ENCODE results near the gene CNIH3.

The CNIH3 gene

DNA sequence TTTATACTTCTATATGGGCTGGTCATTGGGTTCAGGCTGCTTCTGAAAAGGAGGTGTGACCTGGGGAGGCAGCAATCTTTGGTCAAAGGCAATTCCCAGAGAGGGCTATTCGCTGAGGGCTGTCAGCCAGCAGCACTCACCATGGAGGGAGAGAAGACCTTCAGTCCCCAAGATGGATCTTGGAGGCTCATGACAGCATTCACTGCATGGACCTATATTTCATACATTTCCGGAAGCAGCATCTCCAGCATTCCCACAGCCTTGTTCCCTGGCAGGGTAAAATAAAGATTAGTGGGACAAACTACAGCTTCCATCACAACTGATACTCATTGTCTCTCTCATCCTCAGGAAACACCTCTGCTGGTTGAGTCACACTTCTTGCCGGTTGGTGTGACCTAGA, 146.6 kb downstream of the CNIH3 start:
- no peak for DNase-seq (ENCODE audit: low spot score in 2 of 2)
- no peak overlapping the region for H3K4me3 Mint-ChIP-seq
- H3K9me3 Mint-ChIP-seq, result peaks cover 3% of the 10 kb centered on the region
- H3K36me3 Mint-ChIP-seq, result no peaks in the 10 kb centered on the region
- no peak overlapping the region for H3K27ac Mint-ChIP-seq
- H3K4me1 Mint-ChIP-seq, result no peaks in the 10 kb centered on the region
- ATAC-seq, result no peak

DNA sequence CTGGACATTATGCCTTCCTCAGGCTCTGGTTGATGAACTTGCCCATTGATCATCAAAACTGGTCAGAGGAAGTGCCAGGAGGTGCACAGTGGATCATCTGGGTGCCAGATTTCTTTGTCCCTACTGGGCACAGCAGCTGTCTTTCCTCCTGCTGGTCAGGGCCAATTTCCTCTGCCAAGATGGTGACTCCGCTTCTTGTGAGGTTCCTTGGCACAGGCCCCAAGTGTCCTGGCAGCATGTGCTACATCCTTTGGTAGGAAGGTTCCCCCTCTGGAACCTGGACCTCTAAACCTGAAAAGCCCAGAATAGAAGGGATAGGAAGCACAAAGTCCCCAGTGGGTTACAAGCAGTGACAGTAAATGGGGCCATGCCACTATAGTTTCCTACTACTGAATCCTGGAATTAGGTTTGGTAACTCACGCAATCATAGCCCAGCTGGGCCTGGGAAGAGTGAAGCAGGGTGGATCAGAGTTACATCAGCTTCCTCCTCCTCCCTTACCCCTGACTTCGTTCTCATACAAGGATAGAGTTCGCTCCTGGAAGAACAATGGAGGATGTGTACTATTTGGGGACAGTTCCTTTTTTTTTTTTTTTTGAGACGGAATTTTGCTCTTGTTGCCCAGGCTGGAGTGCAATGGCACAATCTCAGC, 147.1 kb downstream of the CNIH3 start:
- no peak overlapping the region for H3K27ac Mint-ChIP-seq
- ATAC-seq, result no peak
- no peaks in the 10 kb centered on the region for H3K4me1 Mint-ChIP-seq
- H3K9me3 Mint-ChIP-seq, result peaks cover 3% of the 10 kb centered on the region
- H3K4me3 Mint-ChIP-seq, result no peak overlapping the region
- no peak for DNase-seq (ENCODE audit: low spot score in 2 of 2)
- H3K36me3 Mint-ChIP-seq, result no peaks in the 10 kb centered on the region

DNA sequence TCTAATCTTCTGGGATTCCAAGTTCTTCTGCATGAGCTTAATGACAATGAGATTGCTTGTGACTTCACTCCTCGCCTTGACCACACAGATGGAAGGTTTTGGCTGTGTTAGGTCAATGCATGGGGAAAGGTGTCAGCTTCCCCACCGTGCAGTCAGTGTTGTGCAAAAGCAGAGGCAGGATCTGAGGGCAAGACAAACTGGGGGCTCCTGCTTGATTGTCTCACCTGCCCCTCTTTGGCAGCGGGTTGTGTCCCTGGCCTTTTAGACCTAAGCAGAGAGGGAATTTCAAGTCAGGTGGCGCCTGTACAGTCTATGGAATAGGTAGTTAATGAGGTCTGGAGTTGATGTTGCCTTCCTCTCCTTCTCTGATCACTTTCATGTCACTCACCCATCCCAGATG, 150.1 kb downstream of the CNIH3 start:
- Mint-ChIP-seq H3K27ac (no peak overlapping the region), H3K9me3 (no peaks in the 10 kb centered on the region), H3K4me1 (no peaks in the 10 kb centered on the region), H3K36me3 (no peaks in the 10 kb centered on the region), H3K4me3 (no peak overlapping the region)
- no peak for DNase-seq (ENCODE audit: low spot score in 2 of 2)
- ATAC-seq, result no peak

DNA sequence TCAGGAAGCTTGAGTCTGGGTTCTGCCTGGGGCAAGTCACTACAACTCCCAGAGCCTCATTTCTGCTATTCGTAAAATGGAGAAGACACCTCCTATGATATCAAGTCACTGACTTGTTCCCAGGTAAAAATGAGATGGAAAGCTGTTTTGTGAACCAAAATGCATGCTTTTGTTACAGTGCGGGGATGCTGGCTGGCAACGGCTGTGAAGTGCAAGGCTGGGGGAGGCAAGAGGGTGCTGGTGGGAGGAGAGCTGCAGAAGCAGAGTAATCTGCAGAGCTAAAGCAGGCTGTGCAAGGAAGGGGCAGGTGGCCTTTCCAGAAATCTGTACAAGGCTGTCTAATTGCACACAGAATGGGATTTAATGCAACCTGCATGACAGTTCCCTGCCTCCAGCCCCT, 150.9 kb downstream of the CNIH3 start:
- Mint-ChIP-seq H3K27ac (no peak overlapping the region), H3K4me1 (no peaks in the 10 kb centered on the region), H3K36me3 (no peaks in the 10 kb centered on the region), H3K4me3 (no peak overlapping the region), H3K9me3 (no peaks in the 10 kb centered on the region)
- ATAC-seq (no peak), DNase-seq (ENCODE audit: low spot score in 2 of 2) (no peak)

DNA sequence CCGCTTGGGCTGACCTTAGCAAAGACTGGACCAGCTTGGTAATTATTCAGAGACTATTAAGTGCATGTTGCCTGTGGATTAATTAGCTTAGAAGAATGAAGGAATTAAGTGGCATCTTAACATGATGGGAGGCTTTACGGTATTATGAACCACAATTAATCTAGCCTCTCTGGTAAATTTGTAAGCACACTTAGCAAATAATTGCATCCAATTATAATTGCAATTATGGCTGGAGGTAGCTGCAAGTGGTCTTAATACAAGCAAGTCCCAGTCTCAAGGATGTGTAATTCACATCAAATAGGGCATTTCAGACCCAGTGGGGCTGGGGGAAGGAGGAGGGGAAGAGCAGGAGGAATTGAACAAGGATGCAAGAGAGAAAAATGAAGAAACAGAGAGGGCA, 151.6 kb downstream of the CNIH3 start:
- no peak for ATAC-seq

DNA sequence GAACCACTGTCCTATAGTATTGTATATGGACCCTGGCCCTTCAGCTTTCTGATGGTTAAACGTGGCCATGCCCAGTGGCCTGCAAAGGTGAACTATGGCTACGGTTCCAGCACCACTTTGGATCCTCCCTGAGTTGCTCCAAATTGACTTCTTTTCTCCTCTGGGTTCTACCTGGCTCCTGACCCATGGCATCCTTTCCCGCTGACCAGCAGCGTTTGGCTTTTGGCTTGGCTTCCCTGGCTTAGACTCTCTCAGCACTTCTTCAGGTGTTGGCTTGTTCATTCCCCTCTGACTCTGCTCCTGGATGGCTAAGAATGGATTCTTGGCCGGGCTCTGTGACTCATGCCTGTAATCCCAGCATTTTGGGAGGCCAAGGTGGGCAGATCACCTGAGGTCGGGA, 152.9 kb downstream of the CNIH3 start:
- no peak for ATAC-seq
- no peaks in the 10 kb centered on the region for H3K9me3 Mint-ChIP-seq

More for the DNA sequence above, 151.6 kb downstream of the CNIH3 start:
- no peak overlapping the region for H3K27ac Mint-ChIP-seq
- no peaks in the 10 kb centered on the region for H3K4me1 Mint-ChIP-seq
- no peak for DNase-seq (ENCODE audit: low spot score in 2 of 2)
- no peaks in the 10 kb centered on the region for H3K9me3 Mint-ChIP-seq
- H3K4me3 Mint-ChIP-seq, result no peak overlapping the region
- H3K36me3 Mint-ChIP-seq, result no peaks in the 10 kb centered on the region

DNA sequence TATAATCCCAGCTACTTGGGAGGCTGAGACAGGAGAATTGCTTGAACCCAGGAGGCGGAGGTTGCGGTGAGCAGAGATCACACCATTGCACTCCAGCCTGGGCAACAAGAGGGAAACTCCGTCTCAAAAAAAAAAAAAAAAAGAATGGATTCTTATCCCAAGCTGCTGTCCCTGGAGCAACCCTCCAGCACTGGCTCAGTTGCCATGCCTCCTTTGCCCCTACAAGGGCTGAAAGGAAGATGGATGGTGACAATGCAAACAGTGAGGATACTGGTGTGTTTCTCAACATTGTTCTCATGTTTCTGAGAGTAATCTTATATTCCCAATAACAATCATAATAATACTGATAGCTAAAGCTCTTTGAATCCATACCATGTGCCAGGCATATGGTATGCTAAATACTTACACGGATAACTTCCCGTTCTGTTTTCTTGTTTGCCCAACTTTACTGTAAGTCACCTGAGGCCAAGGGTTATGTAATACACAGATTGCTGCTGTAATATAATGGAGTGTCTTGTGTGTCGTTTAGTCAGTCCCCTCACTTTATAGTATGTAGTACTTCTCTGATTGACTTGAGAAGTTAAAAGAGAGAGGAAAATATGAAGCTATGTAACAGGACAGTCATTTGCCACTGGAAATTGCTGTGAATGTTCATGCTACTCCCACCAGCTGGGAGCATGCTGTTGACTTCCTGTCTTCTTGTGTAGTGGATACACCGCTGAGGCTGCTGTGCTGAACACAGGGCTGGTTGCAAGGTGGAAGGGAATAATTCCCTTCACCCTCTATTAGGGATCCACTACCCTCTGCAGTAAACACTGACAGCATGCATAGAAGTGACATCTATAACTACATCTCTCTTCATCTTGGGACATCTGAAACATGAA, 153.6 kb downstream of the CNIH3 start:
- Mint-ChIP-seq H3K4me3 (no peak overlapping the region), H3K36me3 (no peaks in the 10 kb centered on the region), H3K9me3 (no peaks in the 10 kb centered on the region), H3K4me1 (no peaks in the 10 kb centered on the region), H3K27ac (no peak overlapping the region)
- ATAC-seq, result no peak
- DNase-seq (ENCODE audit: low spot score in 2 of 2), result no peak

More for the DNA sequence above, 152.9 kb downstream of the CNIH3 start:
- no peak overlapping the region for H3K4me3 Mint-ChIP-seq
- H3K27ac Mint-ChIP-seq, result no peak overlapping the region
- no peaks in the 10 kb centered on the region for H3K4me1 Mint-ChIP-seq
- H3K36me3 Mint-ChIP-seq, result no peaks in the 10 kb centered on the region
- no peak for DNase-seq (ENCODE audit: low spot score in 2 of 2)

DNA sequence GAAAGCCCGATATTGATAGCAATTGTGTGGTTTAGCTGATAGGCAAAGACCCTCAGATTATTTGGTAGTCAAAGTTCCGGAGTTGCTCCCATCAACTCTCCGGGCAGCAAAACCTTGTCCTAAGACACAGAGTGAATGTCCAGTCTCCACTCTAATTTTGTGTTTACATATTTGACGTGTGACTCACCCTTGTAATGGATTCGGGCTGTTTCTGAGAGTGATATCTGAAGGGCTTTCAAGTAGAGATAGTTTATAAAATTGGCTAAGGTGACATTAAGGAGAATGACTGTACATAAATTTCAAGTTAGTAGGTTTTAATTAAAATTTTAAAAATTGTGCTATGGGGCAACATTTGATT, 154.2 kb downstream of the CNIH3 start:
- ATAC-seq, result no peak
- no peak overlapping the region for H3K4me3 Mint-ChIP-seq
- no peaks in the 10 kb centered on the region for H3K36me3 Mint-ChIP-seq
- no peaks in the 10 kb centered on the region for H3K4me1 Mint-ChIP-seq
- no peaks in the 10 kb centered on the region for H3K9me3 Mint-ChIP-seq
- no peak for DNase-seq (ENCODE audit: low spot score in 2 of 2)
- H3K27ac Mint-ChIP-seq, result no peak overlapping the region

DNA sequence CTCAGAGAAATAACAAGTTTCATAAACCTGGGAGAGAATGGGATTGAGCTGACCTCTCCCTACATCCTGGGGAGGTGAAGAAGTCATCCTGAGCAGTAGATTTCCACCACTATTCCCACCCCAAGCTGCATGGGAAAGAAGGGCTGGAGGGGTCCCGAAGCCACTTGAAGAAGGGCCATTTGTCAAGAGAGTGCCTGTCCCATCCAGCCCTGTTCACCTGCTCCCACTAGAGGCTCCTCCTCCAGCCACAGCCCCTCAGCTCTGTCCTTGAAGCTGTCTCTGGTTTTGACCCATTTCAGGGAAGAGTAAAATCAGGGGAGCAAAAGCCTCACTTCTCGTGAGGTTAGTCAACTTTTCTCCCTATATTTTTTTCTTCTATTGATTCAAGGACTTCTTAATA, 157.5 kb downstream of the CNIH3 start:
- H3K36me3 Mint-ChIP-seq, result no peaks in the 10 kb centered on the region
- no peak for DNase-seq (ENCODE audit: low spot score in 2 of 2)
- no peak overlapping the region for H3K27ac Mint-ChIP-seq
- H3K4me1 Mint-ChIP-seq, result no peaks in the 10 kb centered on the region
- ATAC-seq, result no peak
- no peaks in the 10 kb centered on the region for H3K9me3 Mint-ChIP-seq
- no peak overlapping the region for H3K4me3 Mint-ChIP-seq

DNA sequence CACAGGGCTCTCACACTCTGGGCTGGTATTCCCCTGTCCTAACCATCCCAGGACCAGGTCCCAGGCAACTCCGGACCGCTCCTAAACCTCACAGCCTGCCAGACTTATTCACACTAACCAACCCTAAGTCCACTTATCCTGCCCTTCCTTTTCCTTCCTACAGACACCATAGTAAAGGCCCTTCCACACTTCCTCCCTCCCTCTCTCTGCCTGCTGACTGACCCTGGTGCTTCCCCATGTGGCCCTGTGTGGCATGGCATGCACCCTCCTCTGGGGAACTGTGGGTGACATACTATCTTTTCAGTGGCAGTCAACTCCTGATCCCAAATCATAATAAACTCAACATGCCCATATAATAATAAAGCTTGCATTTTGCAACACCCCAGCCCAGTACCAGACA, 158.3 kb downstream of the CNIH3 start:
- no peak for DNase-seq (ENCODE audit: low spot score in 2 of 2)
- H3K4me3 Mint-ChIP-seq, result no peak overlapping the region
- no peaks in the 10 kb centered on the region for H3K9me3 Mint-ChIP-seq
- H3K36me3 Mint-ChIP-seq, result no peaks in the 10 kb centered on the region
- H3K27ac Mint-ChIP-seq, result no peak overlapping the region
- H3K4me1 Mint-ChIP-seq, result no peaks in the 10 kb centered on the region
- peak; percentile 32 for ATAC-seq

DNA sequence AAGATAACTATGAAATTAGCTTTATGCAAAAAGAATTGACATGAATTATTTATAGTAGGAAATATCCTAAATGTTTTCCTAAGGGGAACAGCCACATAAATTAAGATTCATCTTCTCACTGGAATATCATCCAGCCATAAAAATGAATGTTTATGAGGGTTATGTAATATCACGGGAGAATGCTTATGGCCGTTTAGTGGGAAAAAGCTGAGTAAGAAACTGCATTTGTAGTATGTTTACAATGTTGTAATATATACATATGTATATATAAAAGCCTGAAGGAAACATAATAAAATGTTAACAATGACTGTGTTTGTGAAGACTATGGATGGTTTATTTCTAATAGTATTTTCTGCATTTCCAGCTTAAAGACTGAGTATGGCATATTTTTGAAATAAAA, 161.1 kb downstream of the CNIH3 start:
- H3K27ac Mint-ChIP-seq, result no peak overlapping the region
- H3K4me1 Mint-ChIP-seq, result no peaks in the 10 kb centered on the region
- no peaks in the 10 kb centered on the region for H3K36me3 Mint-ChIP-seq
- ATAC-seq (no peak), DNase-seq (ENCODE audit: low spot score in 2 of 2) (no peak)
- H3K4me3 Mint-ChIP-seq, result no peak overlapping the region
- no peaks in the 10 kb centered on the region for H3K9me3 Mint-ChIP-seq

DNA sequence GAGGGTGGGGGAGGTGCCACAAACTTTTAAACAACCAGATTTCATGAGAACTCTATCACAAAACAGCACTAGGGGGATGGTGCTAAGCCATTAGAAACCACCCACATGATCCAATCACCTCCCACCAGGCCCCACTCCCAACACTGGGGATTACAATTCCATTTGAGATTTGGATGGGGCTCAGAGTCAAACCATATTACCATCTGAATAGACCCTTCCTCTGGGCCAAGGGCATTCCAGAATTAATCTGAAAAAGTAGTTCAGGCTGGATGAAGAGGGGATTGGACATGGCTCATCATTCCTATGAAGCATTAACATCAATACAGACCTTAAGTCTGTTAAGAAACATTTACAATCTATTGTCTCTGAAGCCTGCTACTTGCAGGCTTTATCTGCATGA, 163.4 kb downstream of the CNIH3 start:
- H3K4me3 Mint-ChIP-seq, result no peak overlapping the region
- peaks cover 11% of the 10 kb centered on the region for H3K4me1 Mint-ChIP-seq
- ATAC-seq (no peak), DNase-seq (ENCODE audit: low spot score in 2 of 2) (no peak)
- no peaks in the 10 kb centered on the region for H3K36me3 Mint-ChIP-seq
- H3K9me3 Mint-ChIP-seq, result no peaks in the 10 kb centered on the region
- no peak overlapping the region for H3K27ac Mint-ChIP-seq

DNA sequence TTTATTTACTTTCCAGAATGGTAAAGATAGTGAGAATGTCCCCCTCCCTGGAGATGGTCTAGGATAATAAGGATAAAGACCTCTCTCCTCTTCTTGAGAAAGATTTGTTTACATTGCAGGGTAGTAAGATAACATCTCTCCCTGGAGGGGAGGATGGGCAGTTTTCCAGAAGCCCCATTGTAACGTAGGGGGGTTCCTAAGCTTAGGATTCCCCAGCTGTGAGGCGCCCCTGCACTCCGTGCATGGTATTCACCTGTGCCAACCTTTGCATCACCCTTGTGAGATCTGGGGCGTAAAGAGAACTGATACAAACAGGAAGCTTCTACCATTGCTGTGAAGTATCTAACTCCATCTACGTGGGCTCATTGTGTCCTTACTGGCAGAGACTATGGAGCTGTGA, 164.6 kb downstream of the CNIH3 start:
- DNase-seq (ENCODE audit: low spot score in 2 of 2) (no peak), ATAC-seq (no peak)
- no peaks in the 10 kb centered on the region for H3K9me3 Mint-ChIP-seq
- no peaks in the 10 kb centered on the region for H3K36me3 Mint-ChIP-seq
- H3K27ac Mint-ChIP-seq, result no peak overlapping the region
- no peak overlapping the region for H3K4me3 Mint-ChIP-seq
- H3K4me1 Mint-ChIP-seq, result peaks cover 13% of the 10 kb centered on the region

DNA sequence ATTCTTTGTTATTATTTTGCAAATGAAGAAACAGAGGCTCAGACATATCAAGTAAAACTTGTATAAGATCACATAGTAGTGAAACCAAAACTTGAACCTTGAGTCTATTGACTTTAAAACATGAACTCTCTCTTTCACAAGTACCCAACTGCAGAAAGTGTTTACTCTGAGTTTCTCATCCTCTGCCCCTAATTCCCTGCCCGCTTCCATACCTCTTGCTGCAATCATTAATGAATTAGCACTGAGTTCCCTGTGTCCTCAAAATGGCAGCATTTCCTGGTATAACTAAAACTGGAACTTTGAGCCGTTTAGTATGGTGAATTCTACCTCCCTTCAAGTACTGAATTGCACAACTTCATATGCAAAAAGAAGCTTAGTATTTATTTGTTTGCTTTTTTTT, 165.7 kb downstream of the CNIH3 start:
- no peak overlapping the region for H3K4me3 Mint-ChIP-seq
- DNase-seq (ENCODE audit: low spot score in 2 of 2), result no peak
- no peak overlapping the region for H3K27ac Mint-ChIP-seq
- no peaks in the 10 kb centered on the region for H3K9me3 Mint-ChIP-seq
- H3K36me3 Mint-ChIP-seq, result no peaks in the 10 kb centered on the region
- peaks cover 13% of the 10 kb centered on the region for H3K4me1 Mint-ChIP-seq
- ATAC-seq, result no peak

DNA sequence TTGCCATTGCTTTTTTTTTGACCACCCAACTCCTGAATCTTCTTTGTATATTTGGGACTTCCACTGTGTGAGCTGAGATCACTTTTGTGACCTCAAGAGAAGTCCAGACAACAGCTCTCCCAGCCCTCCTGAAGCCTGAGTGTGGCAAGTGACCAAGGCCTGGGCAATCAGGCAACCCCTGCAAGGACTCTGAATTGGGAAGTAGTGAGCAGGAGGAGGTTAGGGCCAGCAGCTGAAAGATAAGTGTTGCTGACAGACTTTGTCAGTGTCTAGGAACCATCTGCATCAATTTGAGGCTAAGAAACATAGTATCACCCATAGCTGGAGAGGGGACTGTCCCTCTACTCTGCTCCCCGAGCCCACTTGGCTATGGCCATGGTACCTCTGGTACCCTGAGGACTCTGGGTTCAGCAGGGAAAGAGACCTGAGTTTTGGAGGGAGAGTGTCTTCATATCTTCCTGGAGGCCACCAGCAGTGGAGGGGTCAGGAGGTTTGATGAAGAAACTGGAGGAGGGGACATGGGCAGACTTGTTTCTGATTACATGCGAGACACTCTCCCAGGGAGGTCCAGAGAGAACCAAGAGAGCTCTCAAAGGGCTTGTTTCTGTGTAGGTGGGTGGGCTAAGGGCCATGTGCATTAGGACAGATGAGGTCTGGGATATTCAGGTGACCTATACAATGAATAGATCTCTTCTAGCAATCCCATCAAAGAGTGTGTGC, 166.3 kb downstream of the CNIH3 start:
- H3K27ac Mint-ChIP-seq, result no peak overlapping the region
- no peak for DNase-seq (ENCODE audit: low spot score in 2 of 2)

More for the DNA sequence above, 166.3 kb downstream of the CNIH3 start:
- Mint-ChIP-seq H3K9me3 (peaks cover 3% of the 10 kb centered on the region), H3K36me3 (no peaks in the 10 kb centered on the region), H3K4me3 (no peak overlapping the region), H3K4me1 (peaks cover 13% of the 10 kb centered on the region)
- no peak for ATAC-seq
